Suppressor macrophage (primary cell): ENCODE data around the gene EPHA6.

ENCODE experiments used
- DNase-seq, 4 experiments: peaks; one replicate each; pipeline ENCODE4 v3.0.0-alpha.2; 2020 to 2022

Gene EPHA6

DNA sequence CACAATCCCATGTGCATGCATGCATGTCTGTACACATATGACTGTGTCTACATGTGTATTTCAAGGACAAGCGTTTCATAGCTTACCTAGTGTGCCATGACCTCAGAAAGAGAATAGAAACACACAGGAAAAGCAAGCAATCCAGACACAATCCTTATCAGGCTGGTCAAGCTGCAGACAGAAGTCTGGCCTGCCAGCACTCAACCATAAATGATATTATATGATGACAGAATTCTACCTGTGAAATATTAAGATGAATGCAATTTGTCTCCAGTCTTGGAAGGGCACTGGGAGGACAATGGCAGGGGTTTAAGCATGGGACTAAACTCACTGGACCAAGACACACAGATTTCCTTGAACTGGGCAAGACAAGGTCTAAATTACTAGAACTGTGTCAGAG, 899.2 kb downstream of the EPHA6 start:
- DNase-seq = no peak

DNA sequence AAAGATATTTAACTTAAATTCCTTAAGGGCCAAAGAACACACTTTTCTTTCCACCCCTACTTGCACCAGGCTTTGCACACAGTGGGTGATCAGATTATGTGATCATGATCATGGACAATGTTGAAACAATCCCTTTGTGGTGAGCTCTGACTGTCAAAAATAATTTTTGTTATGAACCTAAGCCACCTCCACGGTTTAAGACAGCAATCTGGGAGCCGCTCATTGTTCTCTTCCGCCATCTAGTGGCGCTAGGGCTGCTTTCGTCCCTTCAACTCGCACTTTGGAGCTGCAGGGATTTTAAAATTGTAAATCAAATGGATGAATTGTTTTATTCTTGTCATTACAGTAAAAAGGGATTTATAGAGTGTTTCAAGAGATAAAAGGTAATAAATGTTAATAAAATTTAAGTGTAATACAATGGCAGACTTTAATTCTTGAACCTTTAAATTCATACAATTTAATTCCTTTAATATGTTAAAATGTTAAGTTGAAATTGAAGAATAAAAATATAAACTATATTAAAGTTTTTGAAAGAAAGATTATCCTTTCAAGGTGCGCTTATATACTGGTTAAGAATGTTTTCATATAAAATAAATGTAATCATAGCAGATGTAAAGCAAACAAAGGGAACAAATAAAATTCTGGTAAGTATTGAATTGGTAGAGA, 904.9 kb downstream of the EPHA6 start:
- peak; percentile 69 to 80 (median 75) for DNase-seq

DNA sequence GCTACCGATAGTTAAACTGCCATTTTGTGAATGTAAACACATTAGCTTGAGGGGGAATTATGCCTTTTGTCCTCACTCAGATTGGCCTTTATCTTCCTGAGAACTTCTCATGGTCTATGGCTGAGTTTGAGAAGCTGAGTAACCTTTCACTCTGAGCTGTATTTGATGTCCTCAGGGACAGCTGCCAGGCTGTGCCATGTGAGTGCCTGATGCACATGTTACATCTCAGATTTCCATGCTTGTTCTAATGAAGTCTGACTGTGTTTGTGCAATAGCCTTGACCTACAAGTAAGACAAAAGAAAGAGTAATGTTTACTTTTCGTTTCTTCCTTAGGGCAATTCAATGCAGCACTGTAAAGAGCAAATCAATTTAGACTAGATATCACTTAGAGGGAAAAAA, 906.0 kb downstream of the EPHA6 start:
- no peak for DNase-seq

DNA sequence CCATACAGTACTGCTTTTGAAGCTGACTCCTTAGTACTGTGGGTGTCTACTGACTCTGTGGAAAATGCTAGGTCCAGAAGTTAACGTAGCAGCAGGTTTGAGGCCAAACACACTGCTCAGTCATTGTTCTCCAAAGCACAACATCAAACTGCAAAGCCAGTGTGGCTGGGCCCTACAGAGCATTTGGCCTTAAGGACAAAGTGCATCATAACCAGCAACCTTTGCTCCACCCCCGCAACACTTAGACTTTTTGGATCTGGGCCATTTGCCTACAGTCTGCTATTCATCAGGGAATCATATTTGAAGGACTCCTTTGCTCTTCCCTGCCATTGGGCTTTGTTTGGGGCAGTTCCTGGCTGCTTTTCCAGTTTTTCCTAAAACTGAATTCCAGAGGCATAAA, 907.1 kb downstream of the EPHA6 start:
- DNase-seq = no peak

DNA sequence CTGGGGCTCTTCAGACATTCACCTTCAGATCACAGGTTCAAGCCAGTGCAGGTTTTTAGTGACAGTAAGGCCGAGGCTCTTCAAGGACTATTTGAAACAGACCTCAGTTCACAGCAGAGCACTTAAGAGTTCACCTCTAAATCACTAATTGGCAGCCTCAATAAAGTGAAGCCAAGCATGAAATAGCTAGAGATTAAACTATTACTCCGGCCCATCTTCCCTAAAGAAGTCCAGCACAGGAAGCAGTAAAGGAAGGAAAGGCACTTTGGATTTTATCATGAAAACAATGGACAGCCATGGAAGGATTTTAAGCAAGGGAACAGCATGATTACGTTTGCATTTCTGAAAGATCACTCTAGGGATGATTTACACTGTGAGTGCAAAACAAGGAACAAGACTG, 922.5 kb downstream of the EPHA6 start:
- no peak for DNase-seq

DNA sequence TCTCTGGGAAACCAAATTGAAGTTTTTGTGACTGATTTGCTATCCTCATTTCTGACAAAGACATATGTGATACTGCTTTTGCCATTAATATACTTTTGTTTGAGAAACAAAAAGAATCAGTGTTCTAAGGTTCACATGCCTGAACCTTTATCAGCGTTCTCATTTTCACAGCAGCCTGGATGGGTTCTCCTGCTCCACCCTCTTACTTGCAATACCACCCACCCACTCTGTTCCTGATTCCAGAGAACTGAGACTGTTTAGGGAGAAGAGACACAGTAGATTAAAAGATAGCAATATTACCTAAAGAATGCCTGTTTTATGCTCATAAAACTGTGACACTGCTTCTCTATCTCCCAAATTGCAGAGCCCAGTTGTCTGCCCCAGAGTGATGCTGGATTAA, 924.4 kb downstream of the EPHA6 start:
- no peak for DNase-seq

DNA sequence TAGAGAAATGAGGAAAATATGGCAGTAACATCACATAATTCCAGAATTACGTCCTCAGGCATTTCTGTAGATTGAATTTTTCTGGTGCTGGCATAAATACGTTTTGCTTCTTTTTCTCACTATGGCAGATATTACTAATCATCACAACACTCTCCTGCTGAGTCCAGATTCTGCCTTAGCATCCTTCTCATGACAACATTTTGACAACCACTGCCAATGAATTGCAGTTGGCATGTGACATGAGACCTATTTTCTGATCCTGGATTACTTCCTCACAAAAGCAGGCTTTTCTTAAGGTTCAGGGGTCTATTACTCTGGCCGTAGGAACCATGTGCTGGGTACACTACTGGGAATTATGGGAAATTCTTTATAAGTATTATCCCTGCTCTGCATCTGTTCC, 927.6 kb downstream of the EPHA6 start:
- no peak for DNase-seq

DNA sequence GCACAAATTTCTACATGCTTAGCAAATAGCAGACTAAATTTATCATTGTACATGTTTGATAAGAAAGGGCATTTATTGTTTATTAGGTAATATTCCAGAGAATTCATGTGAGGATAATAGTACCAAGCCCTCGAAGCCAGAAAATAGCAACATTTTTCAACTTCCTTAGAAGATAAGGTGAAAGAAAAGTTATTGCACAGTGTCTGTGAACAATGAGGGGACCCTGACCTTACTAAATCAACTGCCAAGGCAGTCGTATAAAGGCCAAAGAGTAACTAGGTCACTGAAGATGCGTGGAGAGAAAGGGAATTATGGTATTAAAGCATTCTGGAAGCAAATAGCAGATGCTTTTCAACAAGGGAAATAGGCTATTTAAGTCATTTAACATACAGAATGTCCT, 929.9 kb downstream of the EPHA6 start:
- DNase-seq = no peak

DNA sequence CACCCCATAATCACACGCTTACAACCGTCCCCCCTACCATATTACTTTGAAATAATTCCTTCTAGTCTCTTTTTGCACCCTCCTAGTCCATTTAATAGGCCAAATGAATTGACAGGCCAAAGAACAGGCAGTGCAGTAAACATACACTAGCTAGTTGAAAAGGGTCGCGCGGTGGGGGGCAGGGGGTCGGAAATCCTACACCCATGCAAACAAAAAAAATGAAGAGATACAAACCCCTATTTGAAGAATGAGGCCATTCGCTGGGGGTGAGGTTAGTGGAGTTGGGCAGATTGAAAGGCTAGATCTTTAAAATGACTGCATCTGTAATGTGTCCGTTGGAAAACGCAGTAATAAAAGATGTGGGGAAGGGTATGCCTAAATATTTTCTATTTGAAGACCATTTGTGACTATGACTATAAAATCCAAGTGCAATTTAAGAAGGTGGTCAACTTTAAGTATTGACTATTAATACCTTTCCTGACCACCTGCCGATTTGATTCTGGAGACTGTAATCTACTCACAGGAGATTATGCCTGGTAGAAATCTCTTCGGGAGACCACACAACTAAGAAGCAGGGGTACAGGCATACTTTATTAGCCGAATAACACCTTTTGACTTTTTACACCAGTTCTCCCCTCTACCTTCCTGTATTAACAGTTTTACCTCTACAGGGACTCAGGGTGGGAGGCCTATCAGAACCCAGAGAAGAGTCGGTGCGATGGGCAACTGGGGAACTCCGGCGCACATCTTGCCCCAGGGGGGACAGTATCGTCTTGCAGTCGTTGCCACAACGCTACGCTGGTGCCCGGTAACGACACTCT, 949.4 kb downstream of the EPHA6 start:
- DNase-seq = peak in 2 of 4 experiments; percentile 1 to 3

DNA sequence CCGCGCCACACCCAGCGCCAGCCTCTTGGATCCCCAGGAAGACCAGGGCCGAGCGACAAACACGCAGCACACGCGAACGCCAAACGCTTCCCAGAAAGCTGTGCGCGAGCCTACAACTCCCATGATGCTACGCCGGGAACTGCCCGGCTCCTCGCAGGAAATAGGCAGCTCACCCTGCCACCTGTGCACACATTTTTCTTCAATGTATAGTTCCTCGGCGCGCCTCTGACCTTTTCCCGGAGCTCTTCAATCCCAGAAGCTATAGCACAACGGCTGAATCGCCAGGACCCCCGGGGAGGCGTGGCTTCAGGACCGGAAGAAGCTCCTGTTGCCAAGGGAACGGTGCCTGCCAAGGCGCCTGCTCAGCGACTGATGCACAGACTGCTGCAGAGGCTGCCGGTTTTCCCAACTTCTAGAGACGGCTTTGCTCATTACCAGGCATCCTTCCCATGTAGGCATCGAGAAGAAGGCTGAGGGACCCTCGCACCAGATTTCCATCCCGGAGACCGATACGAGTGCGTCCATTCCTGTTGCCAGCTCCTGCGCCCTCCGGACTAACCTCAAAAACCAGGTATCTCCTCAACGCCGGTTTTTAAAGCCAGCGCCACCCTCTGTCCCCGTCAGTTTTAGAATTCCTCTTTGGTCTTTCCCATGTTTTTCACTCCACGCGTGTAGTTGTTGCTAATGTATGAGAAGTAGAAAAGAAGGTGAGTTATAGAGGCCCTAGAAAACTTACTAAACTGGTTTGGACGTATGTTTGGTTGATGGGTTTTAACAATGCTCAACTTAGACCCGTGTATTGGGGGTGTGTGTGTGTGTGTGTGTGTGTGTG, 950.2 kb downstream of the EPHA6 start, which contains the start of gene ARL6:
Gene ARL6, plus strand, starts transcription at position 352 of the 832 bp plus-strand sequence. CDS start 3,350 bp downstream, outside the sequence.
- DNase-seq = peak; percentile 78 to 88 (median 84)

DNA sequence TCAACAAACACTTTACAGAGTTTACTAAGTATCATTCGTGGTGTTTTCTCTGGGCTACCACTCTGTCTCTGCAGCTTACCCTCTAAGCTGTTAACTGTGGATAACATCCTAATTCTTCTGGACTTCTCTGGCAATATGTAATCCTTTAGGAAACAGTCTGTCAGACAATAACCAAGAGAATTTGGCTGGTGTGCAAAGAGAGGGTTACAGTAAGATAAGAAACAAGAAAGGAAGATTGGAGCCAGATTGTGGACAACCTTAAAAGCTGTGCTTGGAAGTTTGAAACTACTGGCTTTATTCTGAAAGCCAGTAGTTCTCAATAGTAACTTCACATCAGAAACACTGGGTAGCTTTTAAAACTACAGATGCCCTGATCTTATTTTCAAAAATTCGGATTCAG, 950.9 kb downstream of the EPHA6 start:
- no peak for DNase-seq

DNA sequence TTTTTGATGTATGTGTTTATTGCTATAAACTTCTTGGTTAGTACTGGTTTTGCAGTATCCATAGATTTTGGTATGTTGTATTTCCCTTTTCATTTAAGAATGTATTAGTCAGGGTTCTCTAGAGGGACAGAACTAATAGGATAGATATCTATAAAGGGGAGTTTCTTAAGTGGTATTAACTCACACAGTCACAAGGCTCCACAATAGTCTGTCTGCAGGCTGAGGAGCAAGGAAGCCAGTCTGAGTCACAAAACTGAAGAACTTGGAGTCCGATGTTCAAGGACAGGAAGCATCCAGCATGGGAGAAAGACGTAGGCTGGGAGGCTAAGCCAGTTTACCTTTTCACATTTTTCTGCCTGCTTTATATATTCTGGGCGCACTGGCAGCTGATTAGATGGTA, 958.5 kb downstream of the EPHA6 start:
- DNase-seq = no peak

DNA sequence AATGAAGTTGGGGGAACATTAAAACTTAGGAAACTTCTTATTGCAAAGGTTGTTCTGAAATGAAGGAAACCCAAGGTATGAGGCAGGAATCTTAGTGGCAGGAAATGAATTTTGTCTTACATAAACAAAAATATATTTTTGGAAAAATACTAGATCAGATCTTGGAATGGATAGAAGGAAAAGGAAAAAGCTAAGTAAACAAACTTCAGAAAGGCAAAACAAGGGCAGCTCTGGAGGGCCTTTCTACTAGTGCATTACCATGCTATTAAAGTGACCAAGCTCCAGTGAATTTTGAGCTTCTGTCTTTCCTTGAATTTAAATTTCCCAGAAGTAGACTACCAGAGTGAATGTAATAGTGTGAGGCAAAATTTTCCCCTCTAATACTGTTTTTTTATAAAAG, 963.8 kb downstream of the EPHA6 start:
- no peak for DNase-seq

DNA sequence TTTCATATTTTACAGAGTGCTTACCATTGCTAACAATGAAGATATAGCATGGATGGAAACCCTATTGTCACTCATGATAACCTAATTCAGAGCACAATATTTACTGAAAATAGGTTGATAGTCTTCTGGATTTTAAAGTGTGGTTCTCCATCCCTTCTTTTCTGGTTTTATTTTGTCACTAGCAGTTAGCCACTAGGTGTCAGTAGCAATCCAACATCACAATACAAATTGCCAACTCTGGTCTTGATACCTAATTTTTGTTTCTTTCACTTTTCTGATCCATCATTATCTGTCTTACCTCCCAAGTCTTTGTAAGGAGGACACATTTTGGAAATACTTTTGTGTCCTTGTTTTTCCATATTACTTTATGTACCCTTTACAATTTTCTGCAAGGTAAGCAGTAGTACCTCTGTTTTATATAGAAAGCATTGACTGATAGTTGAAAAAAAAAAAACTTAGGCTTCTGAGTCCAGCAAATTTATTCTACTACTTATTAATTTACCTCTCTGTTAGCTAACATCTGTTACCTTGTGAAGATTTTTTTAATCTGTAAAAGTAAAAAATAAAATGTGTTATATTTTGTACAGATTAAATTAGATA, 979.1 kb downstream of the EPHA6 start:
- peak; percentile 38 to 75 (median 58) for DNase-seq

DNA sequence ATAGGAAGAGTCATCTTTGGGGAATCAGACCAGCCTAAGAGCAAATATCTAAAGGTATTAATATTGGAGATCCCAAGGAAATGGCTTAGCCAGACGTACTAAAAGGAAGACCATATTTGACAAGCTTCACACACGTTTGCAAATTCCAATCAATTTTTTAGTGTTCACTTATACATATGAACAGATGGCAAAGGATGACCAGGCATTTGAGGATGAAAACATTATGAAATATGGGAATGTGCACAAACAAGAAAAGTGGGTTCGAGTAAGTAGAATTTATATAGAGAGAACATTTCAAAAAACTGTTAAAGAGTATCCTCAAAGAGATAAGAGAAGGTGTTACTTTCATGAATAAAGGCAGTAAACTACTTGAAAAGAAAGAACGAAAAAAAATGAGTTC, 981.6 kb downstream of the EPHA6 start:
- DNase-seq = no peak
